WTC11 (cell line): Measurements from ENCODE around the gene CCDC39. TPM values are rescaled to one million over a fixed set of nuclear protein-coding genes. Genes with fewer than 3 reads are reported as not detected.

Source experiments
- ATAC-seq: fragments of 200-7000 bp; cut with Tn5 transposase; 2 replicates; pipeline ENCODE4 v1.10.0; 2021; ENCODE audit warnings: mild to moderate bottlenecking, moderate library complexity
- CTCF ChIA-PET: fragments of 300-600 bp; sonication (Branson Sonifier 250); formaldehyde crosslinking; loops from one replicate; lab custom pipeline; 2021; ENCODE audit warnings: antibody characterized with exemption; lab: Charles Lee
- POLR2A ChIA-PET: fragments of 350-600 bp; sonication (Branson Sonifier 250); formaldehyde crosslinking; loops from one replicate; lab custom pipeline; 2021; ENCODE audit warnings: antibody characterized with exemption; lab: Charles Lee
- DNase-seq: peaks from one replicate; pipeline ENCODE4 v3.0.0; 2021; ENCODE audit warnings: low spot score
- H3K27ac Mint-ChIP-seq: 2 replicates; pipeline ENCODE4 v1.8.0; 2021; ENCODE audit warnings: mixed read lengths
- H3K27me3 Mint-ChIP-seq: 2 replicates; pipeline ENCODE4 v1.8.0; 2021; ENCODE audit warnings: low read depth, mild to moderate bottlenecking, moderate library complexity, mixed read lengths
- H3K36me3 Mint-ChIP-seq: 2 replicates; pipeline ENCODE4 v1.8.0; 2021; ENCODE audit warnings: mixed read lengths
- H3K4me1 Mint-ChIP-seq: 2 replicates; pipeline ENCODE4 v1.8.0; 2022; ENCODE audit warnings: mixed read lengths
- H3K4me3 Mint-ChIP-seq: 2 replicates; pipeline ENCODE4 v1.8.0; 2021; ENCODE audit warnings: mild to moderate bottlenecking, moderate library complexity, mixed read lengths
- H3K9me3 Mint-ChIP-seq: 2 replicates; pipeline ENCODE4 v1.8.0; 2021; ENCODE audit warnings: mixed read lengths
- ATF6 ChIP-seq: sonication (generic); formaldehyde crosslinking; IDR thresholded peaks from 2 replicates; pipeline ENCODE4 v1.8.1; 2023; ENCODE audit warnings: mild to moderate bottlenecking, missing genetic modification reagents
- CBFB ChIP-seq: sonication (generic); formaldehyde crosslinking; IDR thresholded peaks from 2 replicates; pipeline ENCODE4 v1.8.1; 2022; ENCODE audit warnings: mild to moderate bottlenecking, low read depth, missing genetic modification reagents
- CREB1 ChIP-seq: sonication (generic); formaldehyde crosslinking; IDR thresholded peaks from 2 replicates; pipeline ENCODE4 v1.8.0; 2023; ENCODE audit warnings: mild to moderate bottlenecking, missing genetic modification reagents
- E2F1 ChIP-seq: sonication (generic); formaldehyde crosslinking; IDR thresholded peaks from 2 replicates; pipeline ENCODE4 v1.8.0; 2022; ENCODE audit warnings: mild to moderate bottlenecking, missing genetic modification reagents
- E2F5 ChIP-seq: sonication (generic); formaldehyde crosslinking; IDR thresholded peaks from 2 replicates; pipeline ENCODE4 v1.8.1; 2022; ENCODE audit warnings: mild to moderate bottlenecking, moderate library complexity, missing genetic modification reagents
- EMX1 ChIP-seq: fragments of 250-450 bp; sonication (Bioruptor Pico); IDR thresholded peaks from 2 replicates; pipeline ENCODE4 v1.8.0; 2021; ENCODE audit warnings: mild to moderate bottlenecking
- GRHL2 ChIP-seq: fragments of 250-450 bp; sonication (Bioruptor Pico); IDR thresholded peaks from 2 replicates; pipeline ENCODE4 v1.8.0; 2022; ENCODE audit warnings: mild to moderate bottlenecking, moderate library complexity; ENCODE audit not compliant: insufficient replicate concordance, severe bottlenecking
- NFATC4 ChIP-seq: fragments of 250-450 bp; sonication (Bioruptor Pico); IDR thresholded peaks from 2 replicates; pipeline ENCODE4 v1.9.0; 2021; ENCODE audit warnings: mild to moderate bottlenecking
- NFE2L1 ChIP-seq: sonication (generic); formaldehyde crosslinking; IDR thresholded peaks from 2 replicates; pipeline ENCODE4 v1.8.1; 2023; ENCODE audit warnings: missing genetic modification reagents
- NFYB ChIP-seq: sonication (generic); formaldehyde crosslinking; conservative IDR thresholded peaks from 2 replicates; pipeline ENCODE4 v1.8.0; 2022; ENCODE audit warnings: low read depth, missing genetic modification reagents
- NR2C2 ChIP-seq: sonication (generic); formaldehyde crosslinking; IDR thresholded peaks from 2 replicates; pipeline ENCODE4 v1.8.0; 2022; ENCODE audit warnings: mild to moderate bottlenecking, missing genetic modification reagents
- RORB ChIP-seq: fragments of 250-450 bp; sonication (Bioruptor Pico); IDR thresholded peaks from 2 replicates; pipeline ENCODE4 v1.9.0; 2021; ENCODE audit warnings: mild to moderate bottlenecking
- TP53 ChIP-seq: sonication (generic); formaldehyde crosslinking; IDR thresholded peaks from 2 replicates; pipeline ENCODE4 v1.8.1; 2023; ENCODE audit warnings: mild to moderate bottlenecking, missing genetic modification reagents
- ZMAT4 ChIP-seq: fragments of 250-450 bp; sonication (Bioruptor Pico); IDR thresholded peaks from 2 replicates; pipeline ENCODE4 v1.9.0; 2021; ENCODE audit warnings: mild to moderate bottlenecking
- ZNF219 ChIP-seq: sonication (generic); formaldehyde crosslinking; IDR thresholded peaks from 2 replicates; pipeline ENCODE4 v1.8.0; 2023; ENCODE audit warnings: missing genetic modification reagents, mild to moderate bottlenecking, borderline replicate concordance
- ZNF232 ChIP-seq: sonication (generic); formaldehyde crosslinking; IDR thresholded peaks from 2 replicates; pipeline ENCODE4 v1.8.0; 2022; ENCODE audit warnings: mild to moderate bottlenecking, missing genetic modification reagents
- ZNF396 ChIP-seq: fragments of 250-450 bp; sonication (Bioruptor Pico); IDR thresholded peaks from 2 replicates; pipeline ENCODE4 v1.8.0; 2021; ENCODE audit warnings: mild to moderate bottlenecking, moderate library complexity, borderline replicate concordance
- ZNF416 ChIP-seq: fragments of 250-450 bp; sonication (Bioruptor Pico); IDR thresholded peaks from 2 replicates; pipeline ENCODE4 v1.9.0; 2021; ENCODE audit warnings: mild to moderate bottlenecking, inconsistent platforms
- total RNA-seq: library from RNA; stranded (reverse); gene quantifications from 3 replicates; pipeline ENCODE4 v1.2.3, GENCODE V29; 2021
- TF ChIP-seq, protein P1 (sequence below): sonication (generic); formaldehyde crosslinking; conservative IDR thresholded peaks from 2 replicates; pipeline ENCODE4 v1.8.1; 2022; ENCODE audit warnings: mild to moderate bottlenecking, missing genetic modification reagents
- TF ChIP-seq, protein P2 (sequence below): sonication (generic); formaldehyde crosslinking; IDR thresholded peaks from 2 replicates; pipeline ENCODE4 v1.8.0; 2022; ENCODE audit warnings: mild to moderate bottlenecking, missing genetic modification reagents
- TF ChIP-seq, protein P3 (sequence below): fragments of 250-450 bp; sonication (Bioruptor Pico); IDR thresholded peaks from 2 replicates; pipeline ENCODE4 v1.9.0; 2021; ENCODE audit warnings: moderate library complexity, mild to moderate bottlenecking, inconsistent platforms, borderline replicate concordance
- TF ChIP-seq, protein P4 (sequence below): sonication (generic); formaldehyde crosslinking; IDR thresholded peaks from 2 replicates; pipeline ENCODE4 v1.8.1; 2023; ENCODE audit warnings: mild to moderate bottlenecking, moderate library complexity, missing genetic modification reagents

CCDC39 gene
- total RNA-seq, 1 experiment from 2014 or later = not detected

- TF ChIP-seq CBFB (CRISPR knock-in tag) = no peak
- TF ChIP-seq, protein P1, sequence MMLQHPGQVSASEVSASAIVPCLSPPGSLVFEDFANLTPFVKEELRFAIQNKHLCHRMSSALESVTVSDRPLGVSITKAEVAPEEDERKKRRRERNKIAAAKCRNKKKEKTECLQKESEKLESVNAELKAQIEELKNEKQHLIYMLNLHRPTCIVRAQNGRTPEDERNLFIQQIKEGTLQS = no peak
- TF ChIP-seq, all 79 proteins: peak for 0
These were observed 45.6 kb downstream of the CCDC39 start (continued) for GRCh38 chr3:180633722-180634121.

DNA sequence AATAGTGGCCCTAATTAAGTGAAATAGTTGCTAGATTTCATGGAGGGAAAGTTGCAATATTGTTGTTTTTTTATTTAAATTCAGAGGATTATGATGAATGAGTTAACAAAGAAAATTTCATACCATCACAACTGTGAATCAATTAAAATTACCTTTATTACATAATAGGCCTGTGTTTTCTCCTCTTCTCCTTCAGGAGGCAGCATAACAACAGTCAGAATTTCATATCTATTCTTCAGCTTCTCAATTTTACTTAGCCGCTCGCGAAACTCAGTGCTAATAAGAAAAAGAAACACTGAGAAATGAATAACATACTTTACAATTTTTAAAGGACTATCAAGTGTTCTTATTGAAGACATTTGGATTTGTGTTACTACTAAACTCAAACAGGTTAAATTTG is 48.0 kb downstream of the CCDC39 start:
- Mint-ChIP-seq H3K4me1 (no peaks in the 10 kb centered on the region), H3K36me3 (no peaks in the 10 kb centered on the region), H3K27ac (no peak overlapping the region), H3K27me3 (no peaks in the 10 kb centered on the region; the same call in 1 of the 2 replicates), H3K4me3 (no peak overlapping the region), H3K9me3 (no peaks in the 10 kb centered on the region)
- no peak for TF ChIP-seq ATF6 (CRISPR knock-in tag)
- ATAC-seq (no peak), DNase-seq (no peak)
- ChIA-PET POLR2A (no interaction called here), CTCF (interaction anchor here (1.7 kb wide), 1 partner anchor 19 kb away, joined by 4 read pairs; no protein-coding TSS in a partner anchor)

GRCh38 chr3:180630371-180630770 is 48.9 kb downstream of the CCDC39 start:
- Mint-ChIP-seq H3K27me3 (no peaks in the 10 kb centered on the region; the same call in 1 of the 2 replicates), H3K4me1 (peaks cover 1% of the 10 kb centered on the region; the same call in 1 of the 2 replicates), H3K36me3 (peaks cover 5% of the 10 kb centered on the region), H3K4me3 (no peak overlapping the region), H3K27ac (no peak overlapping the region), H3K9me3 (peaks cover 2% of the 10 kb centered on the region; the same call in 1 of the 2 replicates)
- DNase-seq (no peak), ATAC-seq (no peak)
- ChIA-PET POLR2A (no interaction called here), CTCF (interaction anchor here (1.7 kb wide), 1 partner anchor 20 kb away, joined by 4 read pairs; no protein-coding TSS in a partner anchor)
- TF ChIP-seq E2F1 (CRISPR knock-in tag) (no peak), ZNF232 (CRISPR knock-in tag) (no peak), RORB (CRISPR knock-in tag) (no peak), NFE2L1 (CRISPR knock-in tag) (no peak), NFYB (CRISPR knock-in tag) (no peak), ZNF396 (CRISPR knock-in tag) (no peak), ZMAT4 (CRISPR knock-in tag) (no peak)
- TF ChIP-seq, protein P2, sequence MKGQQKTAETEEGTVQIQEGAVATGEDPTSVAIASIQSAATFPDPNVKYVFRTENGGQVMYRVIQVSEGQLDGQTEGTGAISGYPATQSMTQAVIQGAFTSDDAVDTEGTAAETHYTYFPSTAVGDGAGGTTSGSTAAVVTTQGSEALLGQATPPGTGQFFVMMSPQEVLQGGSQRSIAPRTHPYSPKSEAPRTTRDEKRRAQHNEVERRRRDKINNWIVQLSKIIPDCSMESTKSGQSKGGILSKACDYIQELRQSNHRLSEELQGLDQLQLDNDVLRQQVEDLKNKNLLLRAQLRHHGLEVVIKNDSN (CRISPR knock-in tag) = no peak
- TF ChIP-seq, protein P3, sequence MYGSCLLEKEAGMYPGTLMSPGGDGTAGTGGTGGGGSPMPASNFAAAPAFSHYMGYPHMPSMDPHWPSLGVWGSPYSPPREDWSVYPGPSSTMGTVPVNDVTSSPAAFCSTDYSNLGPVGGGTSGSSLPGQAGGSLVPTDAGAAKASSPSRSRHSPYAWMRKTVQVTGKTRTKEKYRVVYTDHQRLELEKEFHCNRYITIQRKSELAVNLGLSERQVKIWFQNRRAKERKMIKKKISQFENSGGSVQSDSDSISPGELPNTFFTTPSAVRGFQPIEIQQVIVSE (CRISPR knock-in tag) = no peak

DNA sequence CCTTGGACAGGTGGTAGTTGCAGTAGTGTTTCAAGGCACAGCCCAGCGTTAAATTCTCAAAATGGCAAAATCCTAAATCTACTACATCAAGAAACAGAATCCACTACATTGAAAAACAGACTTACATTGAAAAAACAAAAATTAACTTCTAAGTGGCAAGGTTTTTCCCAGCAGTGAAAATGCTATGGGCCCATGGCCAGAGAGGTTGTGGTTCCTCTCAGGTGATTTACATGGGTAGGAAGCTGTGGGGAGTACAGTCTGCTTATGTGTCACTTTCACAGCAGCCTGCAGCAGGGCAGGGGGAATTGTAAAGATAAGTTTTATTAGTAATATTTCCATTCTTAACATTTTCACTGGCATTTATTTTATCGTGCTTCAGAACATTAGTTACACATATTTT is 52.4 kb downstream of the CCDC39 start:
- DNase-seq (no peak), ATAC-seq (no peak)
- Mint-ChIP-seq H3K4me3 (no peak overlapping the region), H3K9me3 (peaks cover 18% of the 10 kb centered on the region), H3K36me3 (peaks cover 18% of the 10 kb centered on the region), H3K4me1 (peaks cover 18% of the 10 kb centered on the region), H3K27me3 (no peaks in the 10 kb centered on the region), H3K27ac (no peak overlapping the region)
- ChIA-PET POLR2A (no interaction called here), CTCF (no interaction called here)
- TF ChIP-seq ZNF416 (CRISPR knock-in tag) (no peak), E2F5 (CRISPR knock-in tag) (no peak), NFATC4 (CRISPR knock-in tag) (no peak), ZNF396 (CRISPR knock-in tag) (no peak), GRHL2 (no peak), CREB1 (CRISPR knock-in tag) (no peak), EMX1 (no peak), ZNF219 (CRISPR knock-in tag) (no peak), TP53 (CRISPR knock-in tag) (no peak), NR2C2 (CRISPR knock-in tag) (no peak)
- TF ChIP-seq, protein P4, sequence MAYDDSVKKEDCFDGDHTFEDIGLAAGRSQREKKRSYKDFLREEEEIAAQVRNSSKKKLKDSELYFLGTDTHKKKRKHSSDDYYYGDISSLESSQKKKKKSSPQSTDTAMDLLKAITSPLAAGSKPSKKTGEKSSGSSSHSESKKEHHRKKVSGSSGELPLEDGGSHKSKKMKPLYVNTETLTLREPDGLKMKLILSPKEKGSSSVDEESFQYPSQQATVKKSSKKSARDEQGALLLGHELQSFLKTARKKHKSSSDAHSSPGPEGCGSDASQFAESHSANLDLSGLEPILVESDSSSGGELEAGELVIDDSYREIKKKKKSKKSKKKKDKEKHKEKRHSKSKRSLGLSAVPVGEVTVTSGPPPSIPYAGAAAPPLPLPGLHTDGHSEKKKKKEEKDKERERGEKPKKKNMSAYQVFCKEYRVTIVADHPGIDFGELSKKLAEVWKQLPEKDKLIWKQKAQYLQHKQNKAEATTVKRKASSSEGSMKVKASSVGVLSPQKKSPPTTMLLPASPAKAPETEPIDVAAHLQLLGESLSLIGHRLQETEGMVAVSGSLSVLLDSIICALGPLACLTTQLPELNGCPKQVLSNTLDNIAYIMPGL = no peak
